H9 (cell line): ENCODE results near the gene CLDN11. TPM values are rescaled to one million over a fixed set of nuclear protein-coding genes. Genes with fewer than 3 reads are reported as not detected.

Experiments
- DNase-seq: peaks from one replicate; pipeline ENCODE4 v3.0.0-alpha.2; 2017
- H2AFZ ChIP-seq: one replicate; pipeline ENCODE4 v1.6.1; 2013; ENCODE audit warnings: mild to moderate bottlenecking, low read length, control low read depth, moderate library complexity
- H2AK5ac ChIP-seq: 2 replicates; pipeline ENCODE4 v1.6.1; 2013; ENCODE audit warnings: low read length, control low read depth, mixed read lengths; ENCODE audit not compliant: insufficient read length
- H2BK120ac ChIP-seq: one replicate; pipeline ENCODE4 v1.6.1; 2013; ENCODE audit warnings: low read depth, mild to moderate bottlenecking, low read length, control low read depth, inconsistent platforms; ENCODE audit not compliant: poor library complexity, severe bottlenecking
- H2BK12ac ChIP-seq: 2 replicates; pipeline ENCODE4 v1.6.1; 2013; ENCODE audit warnings: low read length, control low read depth, mixed read lengths, low read depth; ENCODE audit not compliant: insufficient read length
- H2BK15ac ChIP-seq: 2 replicates; pipeline ENCODE4 v1.6.1; 2013; ENCODE audit warnings: low read depth, low read length, control low read depth
- H2BK20ac ChIP-seq: one replicate; pipeline ENCODE4 v1.6.1; 2013; ENCODE audit warnings: low read depth, mild to moderate bottlenecking, low read length, control low read depth, inconsistent platforms; ENCODE audit not compliant: poor library complexity, severe bottlenecking
- H2BK5ac ChIP-seq: 2 replicates; pipeline ENCODE4 v1.6.1; 2013; ENCODE audit warnings: low read length, control low read depth, mixed read lengths; ENCODE audit not compliant: insufficient read length
- H3K14ac ChIP-seq: 2 replicates; pipeline ENCODE4 v1.6.1; 2013; ENCODE audit warnings: low read length, control low read depth; ENCODE audit not compliant: insufficient read depth
- H3K18ac ChIP-seq: 2 replicates; pipeline ENCODE4 v1.6.1; 2013; ENCODE audit warnings: low read depth, mild to moderate bottlenecking, mixed read lengths, low read length, control low read depth; ENCODE audit not compliant: insufficient read length
- H3K23ac ChIP-seq: 2 replicates; pipeline ENCODE4 v1.6.1; 2013; ENCODE audit warnings: low read length, control low read depth, mixed read lengths, low read depth; ENCODE audit not compliant: insufficient read length
- H3K23me2 ChIP-seq: 2 replicates; pipeline ENCODE4 v1.6.1; 2013; ENCODE audit warnings: low read depth, mild to moderate bottlenecking, mixed read lengths, low read length, control low read depth; ENCODE audit not compliant: insufficient read length, poor library complexity, severe bottlenecking
- H3K27ac ChIP-seq: 2 replicates; pipeline ENCODE4 v1.5.1; 2013; ENCODE audit warnings: low read length, control low read depth, mixed read lengths, low read depth; ENCODE audit not compliant: insufficient read length
- H3K27me3 ChIP-seq: 2 replicates; pipeline ENCODE4 v1.6.1; 2013; ENCODE audit warnings: low read length, control low read depth, inconsistent platforms; ENCODE audit not compliant: insufficient read depth
- H3K4ac ChIP-seq: 2 replicates; pipeline ENCODE4 v1.6.1; 2013; ENCODE audit warnings: low read depth, mild to moderate bottlenecking, control low read depth, inconsistent platforms, low read length, moderate library complexity
- H3K4me1 ChIP-seq: 2 replicates; pipeline ENCODE4 v1.6.1; 2013; ENCODE audit warnings: low read length, control low read depth, inconsistent platforms; ENCODE audit not compliant: insufficient read depth
- H3K4me2 ChIP-seq: 2 replicates; pipeline ENCODE4 v1.6.1; 2013; ENCODE audit warnings: low read length, control low read depth, mixed read lengths; ENCODE audit not compliant: insufficient read length, insufficient read depth
- H3K56ac ChIP-seq: 2 replicates; pipeline ENCODE4 v1.6.1; 2013; ENCODE audit warnings: low read depth, mild to moderate bottlenecking, mixed read lengths, low read length, control low read depth; ENCODE audit not compliant: insufficient read length
- H3K79me1 ChIP-seq: 2 replicates; pipeline ENCODE4 v1.6.1; 2013; ENCODE audit warnings: low read depth, mild to moderate bottlenecking, moderate library complexity, low read length, control low read depth, inconsistent platforms; ENCODE audit not compliant: insufficient read depth, poor library complexity, severe bottlenecking
- H3K79me2 ChIP-seq: 2 replicates; pipeline ENCODE4 v1.6.1; 2013; ENCODE audit warnings: low read length, control low read depth, inconsistent platforms; ENCODE audit not compliant: insufficient read depth
- H3K9ac ChIP-seq: 2 replicates; pipeline ENCODE4 v1.6.1; 2013; ENCODE audit warnings: low read length, control low read depth, mixed read lengths; ENCODE audit not compliant: insufficient read length; ENCODE audit errors: extremely low read depth
- H3K9me3 ChIP-seq: one replicate; pipeline ENCODE4 v1.6.1; 2013; ENCODE audit warnings: low read depth, low read length, inconsistent platforms; ENCODE audit not compliant: control insufficient read depth
- H3T11ph ChIP-seq: one replicate; pipeline ENCODE4 v1.6.1; 2013; ENCODE audit warnings: mild to moderate bottlenecking, low read length, control low read depth, inconsistent platforms
- H4K20me1 ChIP-seq: one replicate; pipeline ENCODE4 v1.6.1; 2013; ENCODE audit not compliant: control insufficient read depth, insufficient read length, insufficient read depth
- H4K5ac ChIP-seq: 2 replicates; pipeline ENCODE4 v1.6.1; 2013; ENCODE audit warnings: low read depth, mild to moderate bottlenecking, mixed read lengths, low read length, control low read depth; ENCODE audit not compliant: insufficient read length
- H4K8ac ChIP-seq: replicated peaks from 2 replicates; pipeline ENCODE4 v1.6.1; 2013; ENCODE audit warnings: low read length, control low read depth, mixed read lengths, low read depth; ENCODE audit not compliant: insufficient read length
- H4K91ac ChIP-seq: 2 replicates; pipeline ENCODE4 v1.6.1; 2013; ENCODE audit warnings: low read depth, mild to moderate bottlenecking, moderate library complexity, mixed read lengths, low read length, control low read depth; ENCODE audit not compliant: insufficient read length
- H3K27ac Mint-ChIP-seq, 3 experiments: 2 replicates in 2 of 3; 3 replicates in 1 of 3; pipeline ENCODE4 v1.8.0; 2020 to 2021; ENCODE audit warnings: mixed read lengths in 3 of 3, mild to moderate bottlenecking in 1 of 3, moderate library complexity in 1 of 3
- H3K27me3 Mint-ChIP-seq: 2 replicates; pipeline ENCODE4 v1.8.0; 2021; ENCODE audit warnings: low read depth, mild to moderate bottlenecking, moderate library complexity, mixed read lengths
- H3K36me3 Mint-ChIP-seq, 3 experiments: 2 replicates in 2 of 3; 3 replicates in 1 of 3; pipeline ENCODE4 v1.8.0; 2020 to 2021; ENCODE audit warnings: low read depth in 3 of 3, mixed read lengths in 3 of 3; ENCODE audit not compliant: insufficient read depth in 1 of 3
- H3K4me1 Mint-ChIP-seq, 2 experiments: 2 replicates each; pipeline ENCODE4 v1.8.0; 2020; ENCODE audit warnings: mixed read lengths in 2 of 2
- H3K4me3 Mint-ChIP-seq, 2 experiments: 2 replicates in 1 of 2; 3 replicates in 1 of 2; pipeline ENCODE4 v1.8.0; 2020 to 2021; ENCODE audit warnings: mild to moderate bottlenecking in 2 of 2, mixed read lengths in 2 of 2, moderate library complexity in 1 of 2
- H3K9me3 Mint-ChIP-seq, 2 experiments: 2 replicates in 1 of 2; 3 replicates in 1 of 2; pipeline ENCODE4 v1.8.0; 2020; ENCODE audit warnings: mild to moderate bottlenecking in 2 of 2, mixed read lengths in 2 of 2, moderate library complexity in 1 of 2
- total RNA-seq: library from RNA; stranded (reverse); gene quantifications from 2 replicates; pipeline ENCODE4 v1.2.1, GENCODE V29; 2021
- TF ChIP-seq, protein P1 (sequence below): fragments of 200-600 bp; sonication (generic); conservative IDR thresholded peaks from 3 replicates; pipeline ENCODE4 v1.8.0; 2021; ENCODE audit warnings: antibody characterized with exemption, mild to moderate bottlenecking

Gene CLDN11
- total RNA-seq, 1 experiment from 2014 or later, result 1.7 TPM

DNA sequence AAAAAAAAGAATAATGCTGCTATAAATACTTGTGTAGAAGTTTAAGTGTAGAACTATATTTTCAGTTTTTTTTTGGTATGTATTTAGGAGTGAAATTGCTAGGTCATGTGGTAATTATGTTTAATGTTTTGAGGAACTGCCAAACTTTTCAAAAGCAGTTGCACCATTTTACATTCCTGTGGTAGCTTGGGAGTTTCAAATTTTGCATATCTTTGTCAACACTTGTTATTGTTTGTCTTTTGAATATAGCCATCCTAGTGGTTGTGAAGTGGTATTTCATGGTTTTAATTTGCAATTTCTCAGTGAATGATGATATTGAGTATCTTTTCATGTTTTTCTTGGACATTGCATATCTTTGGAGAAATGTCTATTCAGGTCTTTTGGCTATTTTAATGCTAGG lies 30.7 kb upstream of the CLDN11 start:
- Histone ChIP-seq H3T11ph (no peak overlapping the region), H3K56ac (no peak overlapping the region), H3K79me1 (peaks cover 5% of the 10 kb centered on the region), H3K27ac (no peak overlapping the region), H3K23ac (no peak overlapping the region), H3K9me3 (no peaks in the 10 kb centered on the region), H2BK5ac (no peak overlapping the region), H4K20me1 (no peaks in the 10 kb centered on the region), H2AK5ac (no peak overlapping the region), H2BK12ac (no peak overlapping the region), H4K8ac (no peak overlapping the region), H2BK15ac (no peak overlapping the region), H3K4me1 (no peaks in the 10 kb centered on the region), H3K23me2 (no peaks in the 10 kb centered on the region), H3K18ac (no peak overlapping the region), H3K9ac (no peak overlapping the region), H4K5ac (no peak overlapping the region), H2BK20ac (no peak overlapping the region), H3K4me2 (no peak overlapping the region), H2AFZ (no peak overlapping the region), H3K4ac (no peak overlapping the region), H3K14ac (no peak overlapping the region), H3K79me2 (peaks cover 5% of the 10 kb centered on the region; the same call in 1 of the 2 replicates), H2BK120ac (no peak overlapping the region), H3K27me3 (no peaks in the 10 kb centered on the region), H4K91ac (no peak overlapping the region)
- Mint-ChIP-seq H3K9me3 (no peaks in the 10 kb centered on the region), H3K4me3 (no peak overlapping the region), H3K27me3 (no peaks in the 10 kb centered on the region), H3K4me1 (no peaks in the 10 kb centered on the region), H3K36me3 (peaks cover 65 to 88% (median 79%) of the 10 kb centered on the region in 3 experiments), H3K27ac (no peak overlapping the region)
- TF ChIP-seq, protein P1, sequence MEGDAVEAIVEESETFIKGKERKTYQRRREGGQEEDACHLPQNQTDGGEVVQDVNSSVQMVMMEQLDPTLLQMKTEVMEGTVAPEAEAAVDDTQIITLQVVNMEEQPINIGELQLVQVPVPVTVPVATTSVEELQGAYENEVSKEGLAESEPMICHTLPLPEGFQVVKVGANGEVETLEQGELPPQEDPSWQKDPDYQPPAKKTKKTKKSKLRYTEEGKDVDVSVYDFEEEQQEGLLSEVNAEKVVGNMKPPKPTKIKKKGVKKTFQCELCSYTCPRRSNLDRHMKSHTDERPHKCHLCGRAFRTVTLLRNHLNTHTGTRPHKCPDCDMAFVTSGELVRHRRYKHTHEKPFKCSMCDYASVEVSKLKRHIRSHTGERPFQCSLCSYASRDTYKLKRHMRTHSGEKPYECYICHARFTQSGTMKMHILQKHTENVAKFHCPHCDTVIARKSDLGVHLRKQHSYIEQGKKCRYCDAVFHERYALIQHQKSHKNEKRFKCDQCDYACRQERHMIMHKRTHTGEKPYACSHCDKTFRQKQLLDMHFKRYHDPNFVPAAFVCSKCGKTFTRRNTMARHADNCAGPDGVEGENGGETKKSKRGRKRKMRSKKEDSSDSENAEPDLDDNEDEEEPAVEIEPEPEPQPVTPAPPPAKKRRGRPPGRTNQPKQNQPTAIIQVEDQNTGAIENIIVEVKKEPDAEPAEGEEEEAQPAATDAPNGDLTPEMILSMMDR, result peak; percentile 29; the same call in 1 of the 3 replicates
- no peak for DNase-seq
